ENCODE measurements around the gene CLN5. TPM values are rescaled to one million over a fixed set of nuclear protein-coding genes. Genes with fewer than 3 reads are reported as not detected.
"Not testable (repeated sequence)": the region's sequence is repeated elsewhere in the genome, so short reads cannot be mapped to it uniquely, and the experiment has no call there.

Gene CLN5
- total RNA-seq, result 10 to 100 TPM; 18.1 to 30.4 TPM
- long read RNA-seq, full-length matches to known transcripts, result 57 of 58 reads
- long read RNA-seq, partial matches to known transcripts, result 1 of 58 reads
- long read RNA-seq, other reads (novel, unspliced or antisense), result 0 of 58 reads

DNA sequence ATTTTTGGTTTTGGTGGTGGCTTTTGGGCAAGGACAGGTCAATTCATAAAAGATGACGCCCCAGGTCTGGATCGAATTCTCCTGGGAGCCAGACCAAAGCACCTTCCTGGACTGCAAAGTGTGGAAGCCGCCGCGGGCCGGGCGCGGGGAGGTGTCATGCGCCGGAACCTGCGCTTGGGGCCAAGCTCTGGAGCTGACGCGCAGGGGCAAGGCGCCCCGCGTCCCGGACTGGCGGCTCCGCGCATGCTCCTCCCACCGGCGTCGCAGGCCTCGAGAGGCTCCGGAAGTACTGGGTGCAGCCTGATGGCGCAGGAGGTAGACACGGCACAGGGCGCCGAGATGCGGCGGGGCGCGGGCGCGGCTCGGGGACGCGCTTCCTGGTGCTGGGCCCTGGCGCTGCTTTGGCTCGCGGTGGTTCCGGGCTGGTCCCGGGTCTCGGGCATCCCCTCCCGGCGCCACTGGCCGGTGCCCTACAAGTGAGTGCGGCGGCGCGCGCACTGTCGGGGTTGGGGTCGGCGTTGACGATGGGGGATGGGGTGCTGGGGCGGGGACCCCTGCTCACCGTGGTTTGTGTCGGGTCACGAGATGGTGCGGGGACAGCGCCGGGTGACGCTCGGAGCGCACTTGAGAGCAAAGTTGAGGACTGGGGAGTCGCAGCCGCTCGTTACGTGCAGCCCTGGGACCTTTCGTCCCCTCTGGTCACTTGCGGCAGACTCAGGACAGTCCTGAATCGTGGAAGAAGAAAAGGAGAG lies at the start of gene CLN5:
TSS of gene CLN5 (plus strand) at position 286 of the 752 bp plus-strand sequence. CDS start at position 304, 18 bp downstream.
- peak; percentile 96 for DNase-seq
- peak; percentile 97 for ATAC-seq
- intact Hi-C loops (cut with DNase I, micrococcal nuclease), result loop anchor here in 1 of 2 donors (10.0 kb wide), 1 partner anchor 333 kb away; the partner anchor contains the start of gene MYCBP2

GRCh38 chr13:76942363-76942762 lies 49.5 kb upstream of the CLN5 start:
- intact Hi-C loops (cut with DNase I, micrococcal nuclease), result no loop called here
- DNase-seq (no peak), ATAC-seq (no peak)

GRCh38 chr13:76943646-76944045 lies 48.2 kb upstream of the CLN5 start:
- DNase-seq, result no peak
- no peak for ATAC-seq
- intact Hi-C loops (cut with DNase I, micrococcal nuclease), result no loop called here

DNA sequence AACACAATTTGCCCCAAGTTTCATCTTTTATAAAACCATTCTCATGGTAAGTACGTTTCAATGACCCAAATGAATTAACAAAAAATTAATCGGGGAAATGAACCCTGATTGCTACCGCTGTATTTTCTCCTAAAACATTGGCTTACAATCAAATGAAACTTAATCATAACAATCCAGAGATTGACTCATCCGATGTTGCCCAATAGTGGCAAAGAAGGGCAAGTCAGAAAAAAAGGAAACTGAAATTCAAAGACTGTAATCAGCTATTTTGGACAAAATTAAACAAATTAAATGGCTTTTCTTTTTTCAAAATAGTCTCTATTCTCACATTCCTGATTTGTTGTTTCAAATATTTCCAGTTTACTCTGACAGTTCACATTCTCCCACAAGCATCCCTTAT lies 47.4 kb upstream of the CLN5 start:
- DNase-seq (no peak), ATAC-seq (no peak)
- intact Hi-C loops (cut with DNase I, micrococcal nuclease), result no loop called here

- ATAC-seq, result no peak
- no peak for DNase-seq
- intact Hi-C loops (cut with DNase I, micrococcal nuclease), result no loop called here
Observed at GRCh38 chr13:76948149-76948548, 43.7 kb upstream of the CLN5 start, which contains the start of gene ACOD1. Gene ACOD1 (plus strand): TSS chr13:76948511. CDS start chr13:76948559, 48 bp downstream.

DNA sequence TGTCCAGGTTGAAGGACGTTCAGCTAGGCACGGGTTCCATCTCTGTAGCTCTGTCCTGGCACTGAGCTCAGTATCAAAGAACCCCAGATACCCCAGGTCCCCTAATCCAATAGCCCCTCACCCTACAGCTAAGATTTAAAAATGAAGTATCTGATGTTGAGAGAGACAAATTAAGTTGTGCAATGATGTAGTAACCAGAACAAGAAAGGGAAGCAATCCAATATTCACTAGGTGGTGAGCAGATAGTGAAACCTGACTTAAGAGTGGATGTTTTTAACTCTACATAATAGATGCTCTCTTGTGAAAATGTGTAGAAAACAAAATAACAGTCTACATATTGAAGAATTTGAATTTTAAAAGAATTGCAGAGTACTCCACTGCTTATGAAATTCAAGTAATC lies 41.8 kb upstream of the CLN5 start:
- intact Hi-C loops (cut with DNase I, micrococcal nuclease), result no loop called here
- DNase-seq, result no peak

DNA sequence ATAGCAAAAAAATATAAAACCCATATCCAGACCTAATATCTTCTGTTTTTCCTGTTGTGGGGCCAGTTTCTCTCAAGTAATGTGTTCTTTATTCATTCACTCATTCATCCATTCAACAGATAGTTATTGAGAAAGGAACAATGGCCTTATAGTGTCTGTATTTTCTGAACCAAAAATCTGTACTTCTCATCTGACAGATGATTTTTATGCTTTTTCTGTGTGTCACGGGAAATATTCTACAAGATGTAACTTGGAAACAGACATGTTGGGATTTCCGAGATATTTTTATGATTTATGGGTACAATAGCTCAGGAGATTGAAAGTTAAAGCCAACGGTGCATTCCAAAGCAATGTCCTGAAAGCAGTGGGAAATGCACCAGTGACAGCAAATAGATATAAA lies 37.9 kb upstream of the CLN5 start:
- ATAC-seq (no peak), DNase-seq (no peak)
- intact Hi-C loops (cut with DNase I, micrococcal nuclease), result no loop called here

More for the DNA sequence above, 41.8 kb upstream of the CLN5 start:
- no peak for ATAC-seq

- DNase-seq (no peak), ATAC-seq (no peak)
- intact Hi-C loops (cut with DNase I, micrococcal nuclease), result no loop called here
Observed at GRCh38 chr13:76954538-76954937, 37.3 kb upstream of the CLN5 start.

GRCh38 chr13:76955193-76955592 lies 36.7 kb upstream of the CLN5 start:
- no peak for DNase-seq
- intact Hi-C loops (cut with DNase I, micrococcal nuclease), result no loop called here
- no peak for ATAC-seq

GRCh38 chr13:76955661-76956060 lies 36.2 kb upstream of the CLN5 start:
- ATAC-seq (no peak), DNase-seq (no peak)
- intact Hi-C loops (cut with DNase I, micrococcal nuclease), result no loop called here

GRCh38 chr13:76958841-76959432 lies 32.9 kb upstream of the CLN5 start:
- intact Hi-C loops (cut with DNase I, micrococcal nuclease), result no loop called here
- DNase-seq (no peak), ATAC-seq (no peak)

DNA sequence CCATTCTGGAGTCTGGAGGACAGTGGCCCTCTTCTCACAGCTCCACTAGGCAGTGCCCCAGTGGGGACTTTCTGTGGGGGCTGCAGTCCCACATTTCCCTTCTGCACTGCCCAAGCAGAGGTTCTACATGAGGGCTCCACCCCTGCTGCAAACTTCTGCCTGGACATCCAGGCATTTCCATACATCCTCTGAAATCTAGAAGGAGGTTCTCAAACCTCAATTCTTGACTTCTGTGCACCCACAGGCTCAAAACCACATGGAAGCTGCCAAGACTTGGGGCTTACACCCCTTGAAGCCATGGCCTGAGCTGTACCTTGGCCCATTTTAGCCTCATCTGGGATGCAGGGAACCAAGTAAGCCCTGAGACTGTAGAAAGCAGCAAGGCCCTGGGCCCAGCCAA lies 32.1 kb upstream of the CLN5 start:
- DNase-seq; intact Hi-C loops (cut with DNase I, micrococcal nuclease); ATAC-seq: not testable (repeated sequence)

DNA sequence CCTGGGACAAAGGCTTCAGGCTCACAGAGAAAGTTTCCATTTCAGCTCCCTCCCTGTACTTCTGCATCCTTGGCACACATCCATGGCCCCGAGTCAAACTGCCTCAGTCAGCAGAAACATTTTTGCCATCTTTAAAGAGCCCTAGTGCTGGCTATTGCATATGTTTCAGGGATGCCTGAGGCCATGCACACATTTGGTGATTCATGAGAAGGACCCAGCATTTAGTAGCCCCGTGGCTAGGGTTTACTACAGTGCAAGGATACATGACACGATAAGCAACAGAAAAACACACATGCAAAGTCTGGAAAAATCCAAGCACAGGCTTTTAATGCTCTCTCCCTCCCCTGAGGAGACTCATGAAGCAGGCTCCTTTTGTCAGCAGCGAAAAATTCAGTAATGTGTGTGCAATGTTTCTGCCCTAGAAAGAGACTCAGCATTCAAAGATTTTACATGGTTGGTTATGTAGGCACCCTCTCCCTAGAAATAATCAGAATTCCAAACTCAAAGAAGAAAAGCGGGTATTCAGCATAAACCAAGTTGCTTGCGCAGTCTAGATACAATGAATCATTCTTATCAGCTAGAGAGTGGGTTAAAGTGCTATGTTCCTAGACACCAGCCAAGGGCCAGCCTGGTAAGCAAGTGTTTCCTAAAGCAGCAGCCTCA lies 26.0 kb upstream of the CLN5 start:
- ATAC-seq, result no peak
- intact Hi-C loops (cut with DNase I, micrococcal nuclease), result no loop called here

GRCh38 chr13:76967031-76967430 lies 24.9 kb upstream of the CLN5 start:
- ATAC-seq, result no peak
- intact Hi-C loops (cut with DNase I, micrococcal nuclease), result no loop called here
- no peak for DNase-seq

More for the DNA sequence above, 26.0 kb upstream of the CLN5 start:
- DNase-seq, result peak in 1 of 2 donors; percentile 27

- DNase-seq (no peak), ATAC-seq (no peak)
- intact Hi-C loops (cut with DNase I, micrococcal nuclease), result no loop called here
Observed at GRCh38 chr13:76968041-76968440, 23.8 kb upstream of the CLN5 start.

- ATAC-seq (no peak), DNase-seq (no peak)
- intact Hi-C loops (cut with DNase I, micrococcal nuclease), result no loop called here
Observed at GRCh38 chr13:76969488-76970365, 22.2 kb upstream of the CLN5 start.

DNA sequence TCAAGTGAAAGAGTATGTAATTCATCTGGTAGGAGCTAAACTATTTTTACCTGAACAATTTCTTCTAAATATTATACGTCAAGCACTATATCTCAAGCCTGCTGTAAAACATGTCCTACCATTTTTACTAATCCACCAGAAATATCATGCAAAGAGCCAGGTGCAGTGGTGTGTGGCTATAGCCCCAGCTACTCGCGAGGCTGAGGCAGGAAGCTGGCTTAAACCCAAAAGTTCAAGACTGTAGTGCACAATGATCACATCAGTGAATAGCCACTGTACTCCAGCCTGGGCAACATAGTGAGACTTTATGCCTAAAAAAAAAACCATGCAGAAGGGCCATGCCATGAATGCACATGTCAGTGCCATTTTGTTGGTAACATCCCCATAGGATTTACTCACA lies 20.7 kb upstream of the CLN5 start:
- intact Hi-C loops (cut with DNase I, micrococcal nuclease), result no loop called here
- ATAC-seq (no peak), DNase-seq (no peak)

- intact Hi-C loops (cut with DNase I, micrococcal nuclease), result no loop called here
- DNase-seq (no peak), ATAC-seq (no peak)
Observed at GRCh38 chr13:76971851-76972829, 19.7 kb upstream of the CLN5 start.

Measured in left colon (tissue), 2 donors.